Stimulated activated CD4-positive, alpha-beta T cell treated with anti-CD3 and anti-CD28 coated beads, Interleukin-4, amount 100 ng/mL, for 24 hours (primary cell): ENCODE results near the gene PLEKHA4.
"Not testable (repeated sequence)": the region's sequence is repeated elsewhere in the genome, so short reads cannot be mapped to it uniquely, and the experiment has no call there.

Experiments
- DNase-seq: peaks from one replicate; pipeline ENCODE4 v3.0.0-alpha.2; 2020

PLEKHA4 gene

GRCh38 chr19:48887861-48888612, 19.6 kb upstream of the PLEKHA4 start:
- DNase-seq, result no peak

- DNase-seq, result no peak
These were observed 15.3 kb upstream of the PLEKHA4 start for GRCh38 chr19:48883726-48884125.

GRCh38 chr19:48881741-48882657, 13.6 kb upstream of the PLEKHA4 start:
- DNase-seq, result no peak

- not testable (repeated sequence) for DNase-seq
These were observed 11.3 kb upstream of the PLEKHA4 start for GRCh38 chr19:48879696-48880095.

- no peak for DNase-seq
These were observed 10.7 kb upstream of the PLEKHA4 start for GRCh38 chr19:48879025-48879637.

GRCh38 chr19:48878196-48879024, 10.0 kb upstream of the PLEKHA4 start:
- DNase-seq, result peak; percentile 15

- no peak for DNase-seq
These were observed 9.4 kb upstream of the PLEKHA4 start for GRCh38 chr19:48877855-48878195.

GRCh38 chr19:48876043-48876981, 7.9 kb upstream of the PLEKHA4 start:
- peak; percentile 69 for DNase-seq

- DNase-seq, result peak; percentile 19
These were observed 6.1 kb upstream of the PLEKHA4 start for GRCh38 chr19:48874303-48875135.

- no peak for DNase-seq
These were observed 5.3 kb upstream of the PLEKHA4 start for GRCh38 chr19:48873476-48874302.

GRCh38 chr19:48872884-48873475, 4.6 kb upstream of the PLEKHA4 start:
- DNase-seq, result peak; percentile 82

- DNase-seq, result peak; percentile 99
These were observed 3.9 kb upstream of the PLEKHA4 start, which contains the start of gene PPP1R15A for GRCh38 chr19:48872182-48872883. Gene PPP1R15A (plus strand): TSS chr19:48872421. CDS start chr19:48873234, 813 bp downstream.

GRCh38 chr19:48871471-48872181, 3.2 kb upstream of the PLEKHA4 start:
- DNase-seq, result not testable (repeated sequence)

GRCh38 chr19:48870048-48870447, 1.6 kb upstream of the PLEKHA4 start:
- no peak for DNase-seq

- no peak for DNase-seq
These were observed 687 bp downstream of the PLEKHA4 start for GRCh38 chr19:48867746-48868113.

GRCh38 chr19:48867123-48867745, 1.2 kb downstream of the PLEKHA4 start:
- DNase-seq, result no peak

GRCh38 chr19:48866692-48867091, 1.7 kb downstream of the PLEKHA4 start:
- DNase-seq, result no peak
